Loucy (cell line): ENCODE results near the gene NECAB3.
"Not testable (repeated sequence)": the region's sequence is repeated elsewhere in the genome, so short reads cannot be mapped to it uniquely, and the experiment has no call there.

Experiments used
- H2AFZ ChIP-seq: fragments of 200-600 bp; sonication (generic); 2 replicates; pipeline ENCODE4 v1.6.0; 2016; ENCODE audit warnings: antibody characterized with exemption, mild to moderate bottlenecking, low read length, moderate library complexity
- H3F3A ChIP-seq: fragments of 200-600 bp; 2 replicates; pipeline ENCODE4 v1.6.0; 2016; ENCODE audit warnings: antibody characterized with exemption, low read depth, mild to moderate bottlenecking
- H3K27me3 ChIP-seq: fragments of 200-600 bp; sonication (generic); 2 replicates; pipeline ENCODE4 v1.6.1; 2014; ENCODE audit warnings: low read length, mild to moderate bottlenecking; ENCODE audit not compliant: insufficient read depth, poor library complexity, severe bottlenecking
- H3K36me3 ChIP-seq: fragments of 200-600 bp; sonication (generic); 2 replicates; pipeline ENCODE4 v1.6.1; 2016; ENCODE audit warnings: low read length; ENCODE audit not compliant: insufficient read depth
- H3K4me1 ChIP-seq: fragments of 200-600 bp; sonication (generic); 2 replicates; pipeline ENCODE4 v1.5.1; 2014; ENCODE audit warnings: low read length, mild to moderate bottlenecking; ENCODE audit not compliant: insufficient read depth, poor library complexity, severe bottlenecking
- H3K4me2 ChIP-seq: fragments of 200-600 bp; sonication (generic); 2 replicates; pipeline ENCODE4 v1.6.0; 2014; ENCODE audit warnings: antibody characterized with exemption, low read length, low read depth, mild to moderate bottlenecking; ENCODE audit not compliant: poor library complexity, severe bottlenecking
- H3K4me3 ChIP-seq: fragments of 200-600 bp; sonication (generic); 2 replicates; pipeline ENCODE4 v1.5.1; 2014; ENCODE audit warnings: low read length, mild to moderate bottlenecking, mixed read lengths; ENCODE audit not compliant: poor library complexity, severe bottlenecking
- H3K79me2 ChIP-seq: fragments of 200-600 bp; sonication (generic); 2 replicates; pipeline ENCODE4 v1.6.1; 2014; ENCODE audit warnings: low read length; ENCODE audit not compliant: insufficient read depth
- H3K9ac ChIP-seq: fragments of 200-600 bp; sonication (generic); 2 replicates; pipeline ENCODE4 v1.6.0; 2014; ENCODE audit warnings: mild to moderate bottlenecking, low read depth, low read length, moderate library complexity; ENCODE audit not compliant: poor library complexity, severe bottlenecking
- H3K9me2 ChIP-seq: fragments of 200-600 bp; sonication (generic); replicated peaks from 2 replicates; pipeline ENCODE4 v1.6.1; 2016; ENCODE audit warnings: low read depth, low read length, mixed read lengths
- H3K9me3 ChIP-seq: fragments of 200-600 bp; sonication (generic); 2 replicates; pipeline ENCODE4 v1.6.1; 2014; ENCODE audit warnings: mild to moderate bottlenecking, antibody characterized with exemption, low read length, low read depth; ENCODE audit not compliant: insufficient read depth
- H4K20me1 ChIP-seq: fragments of 200-600 bp; sonication (generic); 2 replicates; pipeline ENCODE4 v1.6.0; 2014; ENCODE audit warnings: antibody characterized with exemption, low read length, mild to moderate bottlenecking; ENCODE audit not compliant: insufficient read depth, poor library complexity, severe bottlenecking
- CTCF ChIP-seq: fragments of 200-600 bp; sonication (generic); conservative IDR thresholded peaks from 2 replicates; pipeline ENCODE4 v1.5.1; 2014; ENCODE audit warnings: mild to moderate bottlenecking, antibody characterized with exemption, low read length
- EZH2phosphoT487 ChIP-seq: fragments of 200-600 bp; IDR thresholded peaks from 2 replicates; pipeline ENCODE4 v1.6.1; 2018; ENCODE audit warnings: antibody characterized with exemption, mild to moderate bottlenecking, moderate library complexity, borderline replicate concordance

Gene NECAB3

GRCh38 chr20:33640287-33640686, 33.9 kb downstream of the NECAB3 start:
- no peaks in the 10 kb centered on the region for H4K20me1 ChIP-seq
- no peak overlapping the region for H2AFZ ChIP-seq
- H3K9me2 ChIP-seq, result no peaks in the 10 kb centered on the region
- H3K9ac ChIP-seq, result no peak overlapping the region
- no peak for TF ChIP-seq CTCF
- TF ChIP-seq EZH2phosphoT487, result no peak
- H3K4me3 ChIP-seq, result no peak overlapping the region
- H3F3A ChIP-seq, result no peaks in the 10 kb centered on the region
- H3K79me2 ChIP-seq, result no peaks in the 10 kb centered on the region
- H3K4me1 ChIP-seq, result peaks cover 8% of the 10 kb centered on the region
- no peaks in the 10 kb centered on the region for H3K27me3 ChIP-seq
- no peak overlapping the region for H3K4me2 ChIP-seq
- no peaks in the 10 kb centered on the region for H3K9me3 ChIP-seq
- peaks cover 38% of the 10 kb centered on the region; the same call in 1 of the 2 replicates for H3K36me3 ChIP-seq

GRCh38 chr20:33636776-33637175, 37.5 kb downstream of the NECAB3 start:
- no peak overlapping the region for H3K9ac ChIP-seq
- no peaks in the 10 kb centered on the region for H3K9me3 ChIP-seq
- peaks cover 27% of the 10 kb centered on the region; the same call in 1 of the 2 replicates for H3K36me3 ChIP-seq

GRCh38 chr20:33635341-33635740, 38.9 kb downstream of the NECAB3 start:
- no peak overlapping the region for H3K9ac ChIP-seq
- no peaks in the 10 kb centered on the region for H3K79me2 ChIP-seq
- peaks cover 6% of the 10 kb centered on the region for H3K4me1 ChIP-seq
- H3K36me3 ChIP-seq, result peaks cover 30% of the 10 kb centered on the region; the same call in 1 of the 2 replicates
- no peaks in the 10 kb centered on the region for H4K20me1 ChIP-seq
- no peaks in the 10 kb centered on the region for H3K9me2 ChIP-seq
- no peaks in the 10 kb centered on the region for H3K27me3 ChIP-seq
- H2AFZ ChIP-seq, result no peak overlapping the region
- TF ChIP-seq CTCF, result no peak
- no peak for TF ChIP-seq EZH2phosphoT487
- H3K4me2 ChIP-seq, result no peak overlapping the region
- no peak overlapping the region for H3K4me3 ChIP-seq
- no peaks in the 10 kb centered on the region for H3F3A ChIP-seq
- no peaks in the 10 kb centered on the region for H3K9me3 ChIP-seq

More at GRCh38 chr20:33636776-33637175, 37.5 kb downstream of the NECAB3 start:
- Histone ChIP-seq H4K20me1 (no peaks in the 10 kb centered on the region), H3K9me2 (no peaks in the 10 kb centered on the region), H3K4me3 (no peak overlapping the region), H3K4me1 (peaks cover 6% of the 10 kb centered on the region), H3K27me3 (no peaks in the 10 kb centered on the region), H3K4me2 (no peak overlapping the region), H3K79me2 (no peaks in the 10 kb centered on the region), H3F3A (no peaks in the 10 kb centered on the region), H2AFZ (no peak overlapping the region)
- no peak for TF ChIP-seq CTCF
- no peak for TF ChIP-seq EZH2phosphoT487

- H3K4me2 ChIP-seq, H3K27me3 ChIP-seq, H2AFZ ChIP-seq, H3K79me2 ChIP-seq, H3K9me2 ChIP-seq, H3K4me1 ChIP-seq, H3K4me3 ChIP-seq, H4K20me1 ChIP-seq, H3K9me3 ChIP-seq, H3K9ac ChIP-seq, H3F3A ChIP-seq: not testable (repeated sequence)
- H3K36me3 ChIP-seq, result peaks cover 44% of the 10 kb centered on the region; the same call in 1 of the 2 replicates
Measured at GRCh38 chr20:33631910-33632309, 42.3 kb downstream of the NECAB3 start.
